Sigmoid colon (tissue), 7 donors: ENCODE data around the gene KCNJ12. TPM values are rescaled to one million over a fixed set of nuclear protein-coding genes. Genes with fewer than 3 reads are reported as not detected.

Experiments
- DNase-seq: peaks from one replicate; pipeline ENCODE4 v3.0.0-alpha.2; 2019
- H3K27ac ChIP-seq, 4 donors: fragments of 200-600 bp; sonication (generic); one replicate each; pipeline ENCODE4 v1.5.1; 2016 to 2019; ENCODE audit warnings: mild to moderate bottlenecking in 1 of 4
- H3K27me3 ChIP-seq, 3 donors: fragments of 200-600 bp; sonication (generic); one replicate each; pipeline ENCODE4 v1.5.1; 2019; ENCODE audit warnings: mild to moderate bottlenecking in 1 of 3
- H3K36me3 ChIP-seq, 4 donors: fragments of 200-600 bp; sonication (generic); one replicate each; pipeline ENCODE4 v1.5.1; 2016 to 2019
- H3K4me1 ChIP-seq, 4 donors: fragments of 200-600 bp; sonication (generic); one replicate each; pipeline ENCODE4 v1.5.1; 2017 to 2019
- H3K4me3 ChIP-seq, 4 donors: fragments of 200-600 bp; sonication (generic); one replicate each; pipeline ENCODE4 v1.5.1; 2017 to 2019; ENCODE audit warnings: mild to moderate bottlenecking in 2 of 4, moderate library complexity in 1 of 4
- H3K9me3 ChIP-seq, 4 donors: fragments of 200-600 bp in 3 of 4; sonication (generic) in 3 of 4; one replicate each; pipeline versions ENCODE4 v1.5.1 to v1.6.1; 2013 to 2019
- CTCF ChIP-seq, 4 experiments: fragments of 450-650 bp in 3 of 4; fragments of 200-600 bp in 1 of 4; IDR thresholded peaks; one replicate each; pipeline ENCODE4 v1.5.1; 2016 to 2019; ENCODE audit warnings: antibody characterized with exemption in 4 of 4, mild to moderate bottlenecking in 3 of 4, moderate library complexity in 2 of 4
- EP300 ChIP-seq, 4 donors: sonication (generic); formaldehyde crosslinking; IDR thresholded peaks; one replicate each; pipeline ENCODE4 v1.6.1; 2017; ENCODE audit warnings: antibody characterized with exemption in 4 of 4
- POLR2A ChIP-seq, 2 donors: fragments of 450-650 bp; IDR thresholded peaks; one replicate each; pipeline ENCODE4 v1.6.1; 2016; ENCODE audit warnings: antibody characterized with exemption in 2 of 2, mild to moderate bottlenecking in 2 of 2, moderate library complexity in 2 of 2
- POLR2AphosphoS5 ChIP-seq, 4 donors: sonication (generic); formaldehyde crosslinking; IDR thresholded peaks; one replicate each; pipeline ENCODE4 v1.6.1; 2017; ENCODE audit warnings: antibody characterized with exemption in 4 of 4
- WGBS, 2 donors: extraction: QIAGEN DNeasy Blood & Tissue Kit; methylation state at CpG; one replicate each; pipeline ENCODE4 v1.1.7; 2013; 5-methylcytosine and 5-hydroxymethylcytosine counted together
- intact Hi-C: fragments of 100-400 bp; cut with DNase I; formaldehyde crosslinking; loops from one replicate; pipeline ENCODE4 v1.15.1; 2023
- polyA plus RNA-seq, 3 donors: library from polyadenylated mRNA; stranded (reverse); fragments of 200-250 nt; gene quantifications; one replicate each; pipeline ENCODE4 v1.2.3, GENCODE V29; 2013
- total RNA-seq, 4 donors: library from RNA; depleted of rRNA; stranded (reverse); fragments of >200 nt; gene quantifications; one replicate each; pipeline ENCODE4 v1.1.0, GENCODE V29; 2016
- donor health status: healthy with polysubstance abuse.
- donor health status: Bipolar disorder and iron deficiency.
- donor health status: healthy.

Gene KCNJ12
- total and polyA plus RNA-seq, 7 donors, result 0.23 to 2.2 (median 0.60) TPM

- no peaks in the 10 kb centered on the region for H3K27me3 ChIP-seq
- intact Hi-C loops, result no loop called here
- no peak overlapping the region for H3K27ac ChIP-seq
- TF ChIP-seq POLR2AphosphoS5 (IDR thresholded peaks at IDR 0.05) (no peak), CTCF (IDR thresholded peaks at IDR 0.05) (no peak), EP300 (IDR thresholded peaks at IDR 0.05) (no peak), POLR2A (IDR thresholded peaks at IDR 0.05) (no peak)
- H3K4me1 ChIP-seq, result no peaks in the 10 kb centered on the region
- no peak overlapping the region for H3K4me3 ChIP-seq
- no peaks in the 10 kb centered on the region for H3K9me3 ChIP-seq
- H3K36me3 ChIP-seq, result no peaks in the 10 kb centered on the region
- no peak for DNase-seq
- 69 to 77% methylated on average over 5 of the region's 5 CpGs for WGBS, 2 donors
Observed at GRCh38 chr17:21361020-21361809, 14.9 kb upstream of the KCNJ12 start.

- Histone ChIP-seq H3K9me3 (no peaks in the 10 kb centered on the region), H3K27ac (no peak overlapping the region), H3K27me3 (no peaks in the 10 kb centered on the region), H3K4me3 (no peak overlapping the region), H3K4me1 (no peaks in the 10 kb centered on the region), H3K36me3 (no peaks in the 10 kb centered on the region)
- no peak for TF ChIP-seq POLR2AphosphoS5 (IDR thresholded peaks at IDR 0.05)
- no peak for DNase-seq
- intact Hi-C loops, result no loop called here
Observed at GRCh38 chr17:21362331-21362931, 13.7 kb upstream of the KCNJ12 start.

- intact Hi-C loops, result no loop called here
- Histone ChIP-seq H3K27me3 (no peaks in the 10 kb centered on the region), H3K27ac (no peak overlapping the region), H3K4me1 (no peaks in the 10 kb centered on the region), H3K36me3 (no peaks in the 10 kb centered on the region), H3K9me3 (no peaks in the 10 kb centered on the region), H3K4me3 (no peak overlapping the region)
- WGBS, 2 donors, result 89 to 90% methylated on average over 9 of the region's 9 CpGs
- no peak for DNase-seq
- TF ChIP-seq EP300 (IDR thresholded peaks at IDR 0.05), result no peak
- no peak for TF ChIP-seq CTCF (IDR thresholded peaks at IDR 0.05)
- no peak for TF ChIP-seq POLR2A (IDR thresholded peaks at IDR 0.05)
- no peak for TF ChIP-seq POLR2AphosphoS5 (IDR thresholded peaks at IDR 0.05)
Observed at GRCh38 chr17:21363776-21364642, 12.1 kb upstream of the KCNJ12 start.

GRCh38 chr17:21365016-21365415 lies 11.1 kb upstream of the KCNJ12 start:
- TF ChIP-seq POLR2AphosphoS5 (IDR thresholded peaks at IDR 0.05) (no peak), POLR2A (IDR thresholded peaks at IDR 0.05) (no peak), EP300 (IDR thresholded peaks at IDR 0.05) (no peak), CTCF (IDR thresholded peaks at IDR 0.05) (no peak)
- intact Hi-C loops, result no loop called here
- DNase-seq, result no peak
- Histone ChIP-seq H3K4me3 (no peak overlapping the region), H3K27me3 (no peaks in the 10 kb centered on the region), H3K36me3 (no peaks in the 10 kb centered on the region), H3K9me3 (no peaks in the 10 kb centered on the region), H3K27ac (no peak overlapping the region), H3K4me1 (peaks cover 0 to 2% (median 1%) of the 10 kb centered on the region in 4 donors)
- 74 to 76% methylated on average over 7 of the region's 7 CpGs for WGBS, 2 donors
